H1 (cell line): Measurements from ENCODE around the gene VIT.

ENCODE experiments used
- BACH1 ChIP-seq: IDR thresholded peaks from 2 replicates; pipeline ENCODE4 v1.6.1; 2012; ENCODE audit warnings: low read length, improper control_type of control experiment
- BCL11A ChIP-seq, 2 experiments: IDR thresholded peaks; one replicate each; pipeline ENCODE4 v1.6.1; 2011; ENCODE audit warnings: low read depth in 2 of 2, low read length in 2 of 2, mild to moderate bottlenecking in 2 of 2
- JUND ChIP-seq: IDR thresholded peaks from 2 replicates; pipeline ENCODE4 v1.6.1; 2011; ENCODE audit warnings: mild to moderate bottlenecking, improper control_type of control experiment, low read length
- SP4 ChIP-seq: IDR thresholded peaks from 2 replicates; pipeline ENCODE4 v1.6.1; 2012; ENCODE audit warnings: low read length, inconsistent platforms
- USF2 ChIP-seq: IDR thresholded peaks from 2 replicates; pipeline ENCODE4 v1.6.1; 2011; ENCODE audit warnings: low read length, improper control_type of control experiment
- ZNF274 ChIP-seq: IDR thresholded peaks from 2 replicates; pipeline ENCODE4 v1.7.0; 2012; ENCODE audit warnings: low read length, borderline replicate concordance; ENCODE audit errors: extremely low read depth
- TF ChIP-seq, protein P1 (sequence below), 3 experiments: IDR thresholded peaks; 1 replicate in 2 of 3; 2 replicates in 1 of 3; pipeline versions ENCODE4 v1.5.1 to v1.6.1; 2011; ENCODE audit warnings: low read length in 3 of 3, mild to moderate bottlenecking in 3 of 3, inconsistent platforms in 2 of 3, low read depth in 1 of 3, moderate library complexity in 1 of 3; ENCODE audit not compliant: insufficient read depth in 1 of 3; ENCODE audit errors: control extremely low read depth in 1 of 3

GRCh38 chr2:36775806-36776205 is 79.3 kb downstream of the VIT start:
- TF ChIP-seq BACH1 (no peak), USF2 (no peak), SP4 (no peak), BCL11A (IDR thresholded peaks at IDR 0.05; ENCODE audit: low read depth in 2 of 2, low read length in 2 of 2) (no peak), ZNF274 (no peak), JUND (no peak)
- TF ChIP-seq, protein P1, sequence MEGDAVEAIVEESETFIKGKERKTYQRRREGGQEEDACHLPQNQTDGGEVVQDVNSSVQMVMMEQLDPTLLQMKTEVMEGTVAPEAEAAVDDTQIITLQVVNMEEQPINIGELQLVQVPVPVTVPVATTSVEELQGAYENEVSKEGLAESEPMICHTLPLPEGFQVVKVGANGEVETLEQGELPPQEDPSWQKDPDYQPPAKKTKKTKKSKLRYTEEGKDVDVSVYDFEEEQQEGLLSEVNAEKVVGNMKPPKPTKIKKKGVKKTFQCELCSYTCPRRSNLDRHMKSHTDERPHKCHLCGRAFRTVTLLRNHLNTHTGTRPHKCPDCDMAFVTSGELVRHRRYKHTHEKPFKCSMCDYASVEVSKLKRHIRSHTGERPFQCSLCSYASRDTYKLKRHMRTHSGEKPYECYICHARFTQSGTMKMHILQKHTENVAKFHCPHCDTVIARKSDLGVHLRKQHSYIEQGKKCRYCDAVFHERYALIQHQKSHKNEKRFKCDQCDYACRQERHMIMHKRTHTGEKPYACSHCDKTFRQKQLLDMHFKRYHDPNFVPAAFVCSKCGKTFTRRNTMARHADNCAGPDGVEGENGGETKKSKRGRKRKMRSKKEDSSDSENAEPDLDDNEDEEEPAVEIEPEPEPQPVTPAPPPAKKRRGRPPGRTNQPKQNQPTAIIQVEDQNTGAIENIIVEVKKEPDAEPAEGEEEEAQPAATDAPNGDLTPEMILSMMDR (IDR thresholded peaks at IDR 0.05; ENCODE audit: control extremely low read depth in 1 of 3, insufficient read depth in 1 of 3, low read depth in 1 of 3, low read length in 3 of 3): no peak
